ENCODE measurements around the gene ADGRF3.

DNA sequence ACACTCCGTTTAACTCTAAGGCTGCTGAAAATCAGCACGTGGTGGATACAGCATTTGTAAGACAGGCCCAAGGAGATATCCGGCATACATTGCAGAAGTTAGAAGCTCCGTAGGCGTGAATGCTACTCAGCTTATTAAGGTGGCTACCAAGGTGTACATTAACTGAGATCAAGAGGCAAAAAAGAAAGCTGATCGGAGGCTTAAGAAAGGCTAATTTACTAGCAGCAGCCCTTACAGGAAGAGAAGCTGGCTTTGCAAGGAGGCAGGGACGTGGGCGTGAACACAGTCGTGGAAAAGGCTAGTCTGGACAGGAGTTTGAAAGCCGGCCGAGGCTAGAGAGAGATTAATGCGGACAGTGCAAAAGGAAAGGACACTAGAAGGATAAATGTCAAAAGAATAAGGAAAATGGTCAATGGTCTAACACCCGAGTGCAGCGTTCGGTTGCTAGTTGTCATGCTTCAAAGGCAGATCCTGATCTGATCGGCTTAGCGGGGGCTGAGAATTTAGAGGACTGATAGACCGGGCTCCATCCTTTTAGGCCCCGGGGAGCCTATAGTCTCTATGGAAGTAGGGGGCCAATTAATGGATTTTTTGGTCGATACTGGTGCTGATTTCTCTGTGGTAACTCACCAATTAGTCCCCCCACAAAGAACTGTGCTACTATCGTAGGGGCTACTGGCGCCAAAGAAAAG is 46.2 kb downstream of the ADGRF3 start:
- no peak for TF ChIP-seq SIN3A (IDR thresholded peaks at IDR 0.05; ENCODE audit: borderline replicate concordance, insufficient read depth, low read depth, low read length)
- no peak for TF ChIP-seq CTCF (IDR thresholded peaks at IDR 0.05)
- no peak for TF ChIP-seq POLR2AphosphoS5 (IDR thresholded peaks at IDR 0.05; ENCODE audit: low read depth, low read length)
- TF ChIP-seq, protein P1, sequence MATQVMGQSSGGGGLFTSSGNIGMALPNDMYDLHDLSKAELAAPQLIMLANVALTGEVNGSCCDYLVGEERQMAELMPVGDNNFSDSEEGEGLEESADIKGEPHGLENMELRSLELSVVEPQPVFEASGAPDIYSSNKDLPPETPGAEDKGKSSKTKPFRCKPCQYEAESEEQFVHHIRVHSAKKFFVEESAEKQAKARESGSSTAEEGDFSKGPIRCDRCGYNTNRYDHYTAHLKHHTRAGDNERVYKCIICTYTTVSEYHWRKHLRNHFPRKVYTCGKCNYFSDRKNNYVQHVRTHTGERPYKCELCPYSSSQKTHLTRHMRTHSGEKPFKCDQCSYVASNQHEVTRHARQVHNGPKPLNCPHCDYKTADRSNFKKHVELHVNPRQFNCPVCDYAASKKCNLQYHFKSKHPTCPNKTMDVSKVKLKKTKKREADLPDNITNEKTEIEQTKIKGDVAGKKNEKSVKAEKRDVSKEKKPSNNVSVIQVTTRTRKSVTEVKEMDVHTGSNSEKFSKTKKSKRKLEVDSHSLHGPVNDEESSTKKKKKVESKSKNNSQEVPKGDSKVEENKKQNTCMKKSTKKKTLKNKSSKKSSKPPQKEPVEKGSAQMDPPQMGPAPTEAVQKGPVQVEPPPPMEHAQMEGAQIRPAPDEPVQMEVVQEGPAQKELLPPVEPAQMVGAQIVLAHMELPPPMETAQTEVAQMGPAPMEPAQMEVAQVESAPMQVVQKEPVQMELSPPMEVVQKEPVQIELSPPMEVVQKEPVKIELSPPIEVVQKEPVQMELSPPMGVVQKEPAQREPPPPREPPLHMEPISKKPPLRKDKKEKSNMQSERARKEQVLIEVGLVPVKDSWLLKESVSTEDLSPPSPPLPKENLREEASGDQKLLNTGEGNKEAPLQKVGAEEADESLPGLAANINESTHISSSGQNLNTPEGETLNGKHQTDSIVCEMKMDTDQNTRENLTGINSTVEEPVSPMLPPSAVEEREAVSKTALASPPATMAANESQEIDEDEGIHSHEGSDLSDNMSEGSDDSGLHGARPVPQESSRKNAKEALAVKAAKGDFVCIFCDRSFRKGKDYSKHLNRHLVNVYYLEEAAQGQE (IDR thresholded peaks at IDR 0.05; ENCODE audit: insufficient read depth in 1 of 2, low read depth in 2 of 2, low read length in 1 of 2), result no peak
- TF ChIP-seq TCF7L2 (IDR thresholded peaks at IDR 0.05; ENCODE audit: low read depth, low read length), result no peak
